HepG2 (cell line): ENCODE measurements around the gene ZNF451. TPM values are rescaled to one million over a fixed set of nuclear protein-coding genes. Genes with fewer than 3 reads are reported as not detected.
A peak's percentile ranks its signal among the peaks of the same experiment; 100 is the strongest.
"Not testable (repeated sequence)": the region's sequence is repeated elsewhere in the genome, so short reads cannot be mapped to it uniquely, and the experiment has no call there.

Source experiments
- HINFP ChIP-seq: sonication (generic); formaldehyde crosslinking; IDR thresholded peaks from 2 replicates; pipeline ENCODE4 v1.4.0; 2020; ENCODE audit warnings: low read depth, mild to moderate bottlenecking, missing genetic modification reagents
- HMG20A ChIP-seq: IDR thresholded peaks from 2 replicates; pipeline ENCODE4 v1.6.1; 2016; ENCODE audit warnings: borderline replicate concordance
- HOXA9 ChIP-seq: sonication (generic); formaldehyde crosslinking; IDR thresholded peaks from 2 replicates; pipeline ENCODE4 v1.8.1; 2022; ENCODE audit warnings: missing genetic modification reagents, mild to moderate bottlenecking, moderate library complexity, borderline replicate concordance
- IKZF4 ChIP-seq: sonication (generic); formaldehyde crosslinking; IDR thresholded peaks from 2 replicates; pipeline ENCODE4 v1.5.1; 2020; ENCODE audit warnings: borderline replicate concordance, mild to moderate bottlenecking, low read depth, missing genetic modification reagents; ENCODE audit errors: not compliant biosample characterization
- KAT7 ChIP-seq: IDR thresholded peaks from 2 replicates; pipeline ENCODE4 v1.6.1; 2018; ENCODE audit warnings: borderline replicate concordance, missing compliant biosample characterization
- KLF6 ChIP-seq: IDR thresholded peaks from 2 replicates; pipeline ENCODE4 v1.8.0; 2016; ENCODE audit warnings: missing biosample characterization, missing genetic modification reagents
- LCORL ChIP-seq, 2 experiments: fragments of 450-650 bp in 1 of 2; sonication (generic) in 1 of 2; formaldehyde crosslinking in 1 of 2; IDR thresholded peaks; 2 replicates each; pipeline versions ENCODE4 v1.5.0 to v1.6.1; 2017 to 2020; ENCODE audit warnings: antibody characterized with exemption in 1 of 2, missing genetic modification reagents in 1 of 2
- MAX ChIP-seq: IDR thresholded peaks from 2 replicates; pipeline ENCODE4 v1.6.1; 2012; ENCODE audit warnings: inconsistent platforms
- MIER3 ChIP-seq: IDR thresholded peaks from 2 replicates; pipeline ENCODE4 v1.6.1; 2016; ENCODE audit warnings: missing compliant biosample characterization, borderline replicate concordance
- NAIF1 ChIP-seq: sonication (generic); formaldehyde crosslinking; IDR thresholded peaks from 2 replicates; pipeline ENCODE4 v1.5.0; 2020; ENCODE audit warnings: mild to moderate bottlenecking, missing genetic modification reagents, borderline replicate concordance
- POLR2A ChIP-seq, 2 experiments: IDR thresholded peaks; 2 replicates each; pipeline ENCODE4 v1.6.1; 2011; ENCODE audit warnings: low read depth in 2 of 2, low read length in 2 of 2, mild to moderate bottlenecking in 1 of 2, moderate library complexity in 1 of 2; ENCODE audit not compliant: insufficient read depth in 1 of 2
- RARA ChIP-seq: IDR thresholded peaks from 2 replicates; pipeline ENCODE4 v1.6.1; 2016; ENCODE audit warnings: missing genetic modification reagents, missing compliant biosample characterization
- SOX6 ChIP-seq, 2 experiments: fragments of 450-650 bp in 1 of 2; sonication (generic) in 1 of 2; formaldehyde crosslinking in 1 of 2; IDR thresholded peaks; 2 replicates each; pipeline versions ENCODE4 v1.4.0 to v1.6.1; 2017 to 2020; ENCODE audit warnings: antibody characterized with exemption in 1 of 2, mild to moderate bottlenecking in 1 of 2, missing genetic modification reagents in 1 of 2
- TAF15 ChIP-seq: fragments of 200-400 bp; formaldehyde crosslinking; IDR thresholded peaks from one replicate; pipeline ENCODE4 v1.6.1; 2018; ENCODE audit warnings: mild to moderate bottlenecking, low read depth, low read length; ENCODE audit not compliant: poor library complexity, severe bottlenecking
- TARDBP ChIP-seq: sonication (generic); formaldehyde crosslinking; IDR thresholded peaks from 2 replicates; pipeline ENCODE4 v1.8.0; 2022; ENCODE audit warnings: mild to moderate bottlenecking, missing genetic modification reagents
- TMF1 ChIP-seq: sonication (generic); formaldehyde crosslinking; IDR thresholded peaks from 2 replicates; pipeline ENCODE4 v1.8.1; 2022; ENCODE audit warnings: low read depth, missing genetic modification reagents
- ZBTB38 ChIP-seq: sonication (generic); formaldehyde crosslinking; IDR thresholded peaks from 2 replicates; pipeline ENCODE4 v1.5.1; 2020; ENCODE audit warnings: mild to moderate bottlenecking, missing genetic modification reagents
- ZBTB7A ChIP-seq: sonication (generic); formaldehyde crosslinking; IDR thresholded peaks from 2 replicates; pipeline ENCODE4 v1.8.0; 2022; ENCODE audit warnings: mild to moderate bottlenecking, missing genetic modification reagents
- ZFY ChIP-seq: sonication (generic); formaldehyde crosslinking; IDR thresholded peaks from 2 replicates; pipeline ENCODE4 v1.4.0; 2020; ENCODE audit warnings: missing genetic modification reagents
- ZNF30 ChIP-seq: sonication (generic); formaldehyde crosslinking; IDR thresholded peaks from 2 replicates; pipeline ENCODE4 v1.5.0; 2020; ENCODE audit warnings: mild to moderate bottlenecking, missing genetic modification reagents
- ZNF333 ChIP-seq: sonication (generic); formaldehyde crosslinking; IDR thresholded peaks from 2 replicates; pipeline ENCODE4 v1.4.0; 2020; ENCODE audit warnings: mild to moderate bottlenecking, missing genetic modification reagents, borderline replicate concordance
- ZNF335 ChIP-seq: sonication (generic); formaldehyde crosslinking; IDR thresholded peaks from 2 replicates; pipeline ENCODE4 v1.4.0; 2020; ENCODE audit warnings: missing genetic modification reagents
- ZNF556 ChIP-seq: sonication (generic); formaldehyde crosslinking; IDR thresholded peaks from 2 replicates; pipeline ENCODE4 v1.4.0; 2020; ENCODE audit warnings: mild to moderate bottlenecking, missing genetic modification reagents, borderline replicate concordance
- ZNF598 ChIP-seq: sonication (generic); formaldehyde crosslinking; IDR thresholded peaks from 2 replicates; pipeline ENCODE4 v1.5.1; 2020; ENCODE audit warnings: mild to moderate bottlenecking, missing genetic modification reagents, borderline replicate concordance
- ZNF607 ChIP-seq: sonication (generic); formaldehyde crosslinking; IDR thresholded peaks from 2 replicates; pipeline ENCODE4 v1.5.1; 2020; ENCODE audit warnings: missing genetic modification reagents, mild to moderate bottlenecking, borderline replicate concordance
- ZNF792 ChIP-seq: IDR thresholded peaks from 2 replicates; pipeline ENCODE4 v1.6.1; 2016
- ZSCAN25 ChIP-seq: sonication (generic); formaldehyde crosslinking; IDR thresholded peaks from 2 replicates; pipeline ENCODE4 v1.8.0; 2022; ENCODE audit warnings: mild to moderate bottlenecking, missing genetic modification reagents
- polyA plus RNA-seq, 8 experiments: library from polyadenylated mRNA; depleted of rRNA in 3 of 8; stranded (reverse) in 7 of 8; unstranded in 1 of 8; fragments of >200 nt; fragmentation: Illumina TruSeq in 4 of 8; extraction: Trizol in 4 of 8; gene quantifications; 2 replicates each; pipeline versions ENCODE4 v1.2.1 to v1.2.3, GENCODE V29; 2011 to 2016; ENCODE audit warnings: low read depth in 4 of 8, missing spikeins in 1 of 8, mixed read lengths in 1 of 8; ENCODE audit not compliant: insufficient read depth in 1 of 8
- total RNA-seq, 5 experiments: library from RNA; depleted of rRNA; stranded (reverse); fragments of >200 nt; fragmentation: Illumina TruSeq; extraction: Trizol; gene quantifications; 2 replicates each; pipeline ENCODE4 v1.2.3, GENCODE V29; 2016; ENCODE audit warnings: low read depth in 1 of 5

Gene ZNF451
- total and polyA plus RNA-seq, 2 of the 13 experiments (the other 11 are each of a cell fraction or from before 2014, with no cell fraction given): 32.1 to 65.7 TPM

GRCh38 chr6:57046332-57047256 lies 43.4 kb upstream of the ZNF451 start, which contains the start of gene KIAA1586 (continued):
- TF ChIP-seq ZNF556 (peak; percentile 82; the same call in 1 of the 2 replicates), TAF15 (peak; percentile 69), TARDBP (peak; percentile 72; the same call in 1 of the 2 replicates), NAIF1 (CRISPR knock-in tag) (peak; percentile 74; the same call in 1 of the 2 replicates), KLF6 (CRISPR knock-in tag) (peak; percentile 90), ZSCAN25 (CRISPR knock-in tag) (peak; percentile 88), LCORL (CRISPR knock-in tag; IDR thresholded peaks at IDR 0.05) (peak; percentile 21; the same call in 1 of the 2 replicates), MIER3 (peak; percentile 86; the same call in 1 of the 2 replicates), ZNF607 (CRISPR knock-in tag) (peak; percentile 30; the same call in 1 of the 2 replicates), ZNF333 (CRISPR knock-in tag) (0 out of 2 replicates have a peak, but pooled peaks have one; percentile 32), IKZF4 (CRISPR knock-in tag) (peak; percentile 89), ZNF335 (CRISPR knock-in tag) (peak; percentile 55; the same call in 1 of the 2 replicates), ZFY (CRISPR knock-in tag) (peak; percentile 81), RARA (0 out of 2 replicates have a peak, but pooled peaks have one; percentile 22), ZNF30 (CRISPR knock-in tag) (peak; percentile 81), POLR2A (IDR thresholded peaks at IDR 0.05; ENCODE audit: insufficient read depth in 1 of 2, low read depth in 2 of 2, low read length in 2 of 2) (peak; percentile 71 to 77), HOXA9 (CRISPR knock-in tag) (peak; percentile 90), ZBTB38 (peak; percentile 75; the same call in 1 of the 2 replicates), KAT7 (CRISPR knock-in tag) (peak; percentile 92), ZBTB7A (CRISPR knock-in tag) (peak; percentile 90), ZNF792 (peak; percentile 84), ZNF598 (peak; percentile 85; the same call in 1 of the 2 replicates), HINFP (CRISPR knock-in tag) (peak; percentile 93), SOX6 (CRISPR knock-in tag; IDR thresholded peaks at IDR 0.05) (peak; percentile 58), TMF1 (0 out of 2 replicates have a peak, but pooled peaks have one; percentile 34), HMG20A (CRISPR knock-in tag) (peak; percentile 37; the same call in 1 of the 2 replicates), MAX (peak; percentile 90; the same call in 1 of the 2 replicates)
- not testable (repeated sequence) for TF ChIP-seq LCORL, SOX6 (IDR thresholded peaks at IDR 0.05)
